Suprapubic skin (tissue), 4 donors: ENCODE results near the gene TUBA3C.

ENCODE experiments used
- POLR2A ChIP-seq, 2 donors: fragments of 450-650 bp; IDR thresholded peaks; one replicate each; pipeline ENCODE4 v1.6.1; 2017; ENCODE audit warnings: antibody characterized with exemption in 2 of 2, mild to moderate bottlenecking in 2 of 2, moderate library complexity in 2 of 2
- POLR2AphosphoS5 ChIP-seq, 3 donors: sonication (generic); formaldehyde crosslinking; IDR thresholded peaks; one replicate each; pipeline ENCODE4 v1.6.1; 2017; ENCODE audit warnings: antibody characterized with exemption in 3 of 3
- TF ChIP-seq, protein P1 (sequence below), 2 donors: fragments of 200-600 bp in 1 of 2; fragments of 450-650 bp in 1 of 2; sonication (generic) in 1 of 2; IDR thresholded peaks; one replicate each; pipeline ENCODE4 v1.5.1; 2016 to 2019; ENCODE audit warnings: antibody characterized with exemption in 2 of 2, mild to moderate bottlenecking in 1 of 2, moderate library complexity in 1 of 2

DNA sequence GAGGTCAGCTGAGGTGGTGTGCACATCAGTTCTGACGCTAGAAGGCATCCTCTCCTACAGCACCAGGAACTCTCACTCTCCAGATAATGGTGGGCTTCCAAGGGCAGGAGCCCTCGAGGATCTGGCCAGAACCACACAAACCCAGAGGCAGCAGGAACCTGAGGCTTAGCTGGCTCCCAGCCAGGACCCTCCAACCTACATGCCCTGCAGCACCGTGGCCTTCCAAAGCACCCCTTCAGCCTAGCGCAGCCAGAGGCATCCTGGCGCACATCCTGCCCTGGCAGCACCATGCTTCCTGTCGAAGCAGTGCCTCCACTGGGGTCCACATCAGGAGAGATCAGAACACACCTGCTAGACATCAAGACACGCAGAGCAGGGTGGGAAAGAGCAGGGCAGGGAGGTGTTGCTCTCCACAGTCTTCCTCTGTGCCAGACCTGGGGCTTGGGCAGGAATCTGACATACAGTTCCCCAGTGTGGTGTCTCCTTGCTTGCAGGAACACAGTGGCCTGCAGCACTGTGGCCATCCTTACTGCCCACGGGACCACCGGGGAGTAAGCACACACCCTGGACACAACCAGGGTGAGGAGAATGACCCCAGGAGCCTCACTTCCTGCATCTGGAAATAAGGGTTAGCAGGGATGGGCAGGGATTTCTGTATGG lies 21.7 kb downstream of the TUBA3C start:
- TF ChIP-seq POLR2A (IDR thresholded peaks at IDR 0.05) (no peak), POLR2AphosphoS5 (IDR thresholded peaks at IDR 0.05) (no peak)
- TF ChIP-seq, protein P1, sequence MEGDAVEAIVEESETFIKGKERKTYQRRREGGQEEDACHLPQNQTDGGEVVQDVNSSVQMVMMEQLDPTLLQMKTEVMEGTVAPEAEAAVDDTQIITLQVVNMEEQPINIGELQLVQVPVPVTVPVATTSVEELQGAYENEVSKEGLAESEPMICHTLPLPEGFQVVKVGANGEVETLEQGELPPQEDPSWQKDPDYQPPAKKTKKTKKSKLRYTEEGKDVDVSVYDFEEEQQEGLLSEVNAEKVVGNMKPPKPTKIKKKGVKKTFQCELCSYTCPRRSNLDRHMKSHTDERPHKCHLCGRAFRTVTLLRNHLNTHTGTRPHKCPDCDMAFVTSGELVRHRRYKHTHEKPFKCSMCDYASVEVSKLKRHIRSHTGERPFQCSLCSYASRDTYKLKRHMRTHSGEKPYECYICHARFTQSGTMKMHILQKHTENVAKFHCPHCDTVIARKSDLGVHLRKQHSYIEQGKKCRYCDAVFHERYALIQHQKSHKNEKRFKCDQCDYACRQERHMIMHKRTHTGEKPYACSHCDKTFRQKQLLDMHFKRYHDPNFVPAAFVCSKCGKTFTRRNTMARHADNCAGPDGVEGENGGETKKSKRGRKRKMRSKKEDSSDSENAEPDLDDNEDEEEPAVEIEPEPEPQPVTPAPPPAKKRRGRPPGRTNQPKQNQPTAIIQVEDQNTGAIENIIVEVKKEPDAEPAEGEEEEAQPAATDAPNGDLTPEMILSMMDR (IDR thresholded peaks at IDR 0.05), result no peak
